ENCODE data around the gene USPL1.

DNA sequence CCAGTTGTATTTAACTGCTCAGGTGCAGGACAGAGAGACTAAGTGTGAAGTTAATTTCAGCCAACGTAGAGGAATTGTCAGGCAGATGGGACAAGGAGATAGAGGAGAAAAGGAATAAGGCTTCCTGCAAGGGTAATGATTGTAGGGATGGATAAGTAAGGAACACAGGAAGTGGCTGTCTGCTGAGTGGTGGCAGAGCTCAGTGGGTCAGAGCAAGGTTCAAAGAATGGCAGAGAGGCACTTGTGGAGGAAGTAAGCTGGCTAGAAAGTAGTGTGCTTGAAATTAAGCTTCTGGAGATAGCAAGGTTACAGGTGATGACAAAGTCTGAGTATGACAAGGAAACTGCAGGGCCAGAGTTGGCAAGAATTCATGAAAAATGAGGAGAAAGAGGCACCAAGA, 47.9 kb downstream of the USPL1 start:
- TF ChIP-seq, protein P1, sequence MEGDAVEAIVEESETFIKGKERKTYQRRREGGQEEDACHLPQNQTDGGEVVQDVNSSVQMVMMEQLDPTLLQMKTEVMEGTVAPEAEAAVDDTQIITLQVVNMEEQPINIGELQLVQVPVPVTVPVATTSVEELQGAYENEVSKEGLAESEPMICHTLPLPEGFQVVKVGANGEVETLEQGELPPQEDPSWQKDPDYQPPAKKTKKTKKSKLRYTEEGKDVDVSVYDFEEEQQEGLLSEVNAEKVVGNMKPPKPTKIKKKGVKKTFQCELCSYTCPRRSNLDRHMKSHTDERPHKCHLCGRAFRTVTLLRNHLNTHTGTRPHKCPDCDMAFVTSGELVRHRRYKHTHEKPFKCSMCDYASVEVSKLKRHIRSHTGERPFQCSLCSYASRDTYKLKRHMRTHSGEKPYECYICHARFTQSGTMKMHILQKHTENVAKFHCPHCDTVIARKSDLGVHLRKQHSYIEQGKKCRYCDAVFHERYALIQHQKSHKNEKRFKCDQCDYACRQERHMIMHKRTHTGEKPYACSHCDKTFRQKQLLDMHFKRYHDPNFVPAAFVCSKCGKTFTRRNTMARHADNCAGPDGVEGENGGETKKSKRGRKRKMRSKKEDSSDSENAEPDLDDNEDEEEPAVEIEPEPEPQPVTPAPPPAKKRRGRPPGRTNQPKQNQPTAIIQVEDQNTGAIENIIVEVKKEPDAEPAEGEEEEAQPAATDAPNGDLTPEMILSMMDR (IDR thresholded peaks at IDR 0.05; ENCODE audit: low read depth, low read length) = no peak
- TF ChIP-seq POLR2A (IDR thresholded peaks at IDR 0.05; ENCODE audit: extremely low read depth, insufficient read length) = no peak
- TF ChIP-seq, protein P2, sequence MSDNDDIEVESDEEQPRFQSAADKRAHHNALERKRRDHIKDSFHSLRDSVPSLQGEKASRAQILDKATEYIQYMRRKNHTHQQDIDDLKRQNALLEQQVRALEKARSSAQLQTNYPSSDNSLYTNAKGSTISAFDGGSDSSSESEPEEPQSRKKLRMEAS (IDR thresholded peaks at IDR 0.05; ENCODE audit: low read depth, low read length) = no peak
- no peak for TF ChIP-seq MYC (IDR thresholded peaks at IDR 0.05; ENCODE audit: low read depth, low read length)
